Progenitor cell of endocrine pancreas (in vitro differentiated cells): ENCODE data around the gene FAM151B. TPM values are rescaled to one million over a fixed set of nuclear protein-coding genes. Genes with fewer than 3 reads are reported as not detected.
"Not testable (repeated sequence)": the region's sequence is repeated elsewhere in the genome, so short reads cannot be mapped to it uniquely, and the experiment has no call there.

Source experiments
- DNase-seq: peaks from one replicate; pipeline ENCODE4 v3.0.0; 2021; ENCODE audit warnings: low spot score; ENCODE audit not compliant: unreplicated experiment
- H3K27ac Mint-ChIP-seq: 2 replicates; pipeline ENCODE4 v1.8.0; 2021; ENCODE audit warnings: mild to moderate bottlenecking, moderate library complexity, mixed read lengths
- H3K27me3 Mint-ChIP-seq: 2 replicates; pipeline ENCODE4 v1.8.0; 2021; ENCODE audit warnings: mixed read lengths
- H3K36me3 Mint-ChIP-seq: 2 replicates; pipeline ENCODE4 v1.8.0; 2022; ENCODE audit warnings: mixed read lengths; ENCODE audit not compliant: insufficient read depth
- H3K4me1 Mint-ChIP-seq: 2 replicates; pipeline ENCODE4 v1.8.0; 2021; ENCODE audit warnings: low read depth, mixed read lengths
- H3K4me3 Mint-ChIP-seq: 2 replicates; pipeline ENCODE4 v1.8.0; 2021; ENCODE audit warnings: low read depth, mild to moderate bottlenecking, moderate library complexity, mixed read lengths
- H3K9me3 Mint-ChIP-seq: 2 replicates; pipeline ENCODE4 v1.8.0; 2021; ENCODE audit warnings: low read depth, mixed read lengths
- total RNA-seq: library from RNA; stranded (reverse); gene quantifications from 2 replicates; pipeline ENCODE4 v1.2.1, GENCODE V29; 2021
- TF ChIP-seq, protein P1 (sequence below): fragments of 200-600 bp; sonication (generic); IDR thresholded peaks from one replicate; pipeline ENCODE4 v1.5.0; 2021; ENCODE audit warnings: antibody characterized with exemption, mild to moderate bottlenecking; ENCODE audit not compliant: unreplicated experiment

Gene FAM151B
- total RNA-seq, 1 donor from 2014 or later, result 2.7 TPM

DNA sequence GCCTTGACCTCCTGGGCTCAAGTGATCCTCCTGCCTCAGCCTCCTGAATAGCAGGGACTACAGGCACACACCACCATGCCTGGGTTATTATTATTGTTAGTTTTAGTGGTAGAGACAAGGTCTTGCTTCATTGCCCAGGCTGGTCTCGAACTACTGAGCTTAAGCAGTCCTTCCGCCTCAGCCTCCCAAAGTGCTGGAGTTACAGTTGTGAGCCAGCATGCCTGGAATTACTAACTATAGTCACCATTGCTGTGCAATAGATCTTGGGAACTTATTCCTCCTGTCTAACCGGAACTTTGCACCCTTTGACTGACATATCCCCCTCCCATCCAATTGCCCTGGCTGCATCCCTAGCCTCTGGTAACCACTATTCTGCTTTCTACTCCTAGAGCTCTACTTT, 3.4 kb downstream of the FAM151B start:
- no peak overlapping the region for H3K4me3 Mint-ChIP-seq
- no peaks in the 10 kb centered on the region for H3K27me3 Mint-ChIP-seq
- TF ChIP-seq, protein P1, sequence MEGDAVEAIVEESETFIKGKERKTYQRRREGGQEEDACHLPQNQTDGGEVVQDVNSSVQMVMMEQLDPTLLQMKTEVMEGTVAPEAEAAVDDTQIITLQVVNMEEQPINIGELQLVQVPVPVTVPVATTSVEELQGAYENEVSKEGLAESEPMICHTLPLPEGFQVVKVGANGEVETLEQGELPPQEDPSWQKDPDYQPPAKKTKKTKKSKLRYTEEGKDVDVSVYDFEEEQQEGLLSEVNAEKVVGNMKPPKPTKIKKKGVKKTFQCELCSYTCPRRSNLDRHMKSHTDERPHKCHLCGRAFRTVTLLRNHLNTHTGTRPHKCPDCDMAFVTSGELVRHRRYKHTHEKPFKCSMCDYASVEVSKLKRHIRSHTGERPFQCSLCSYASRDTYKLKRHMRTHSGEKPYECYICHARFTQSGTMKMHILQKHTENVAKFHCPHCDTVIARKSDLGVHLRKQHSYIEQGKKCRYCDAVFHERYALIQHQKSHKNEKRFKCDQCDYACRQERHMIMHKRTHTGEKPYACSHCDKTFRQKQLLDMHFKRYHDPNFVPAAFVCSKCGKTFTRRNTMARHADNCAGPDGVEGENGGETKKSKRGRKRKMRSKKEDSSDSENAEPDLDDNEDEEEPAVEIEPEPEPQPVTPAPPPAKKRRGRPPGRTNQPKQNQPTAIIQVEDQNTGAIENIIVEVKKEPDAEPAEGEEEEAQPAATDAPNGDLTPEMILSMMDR, result no peak
- peak overlapping the region; percentile 59 for H3K27ac Mint-ChIP-seq
- H3K36me3 Mint-ChIP-seq, result no peaks in the 10 kb centered on the region
- peaks cover 6% of the 10 kb centered on the region for H3K9me3 Mint-ChIP-seq
- H3K4me1 Mint-ChIP-seq, result peaks cover 23% of the 10 kb centered on the region
- no peak for DNase-seq

GRCh38 chr5:80492741-80493140, 4.8 kb downstream of the FAM151B start:
- peaks cover 6% of the 10 kb centered on the region for H3K9me3 Mint-ChIP-seq
- TF ChIP-seq, protein P1, result no peak
- no peak overlapping the region for H3K27ac Mint-ChIP-seq
- DNase-seq, result no peak
- no peak overlapping the region for H3K4me3 Mint-ChIP-seq
- H3K27me3 Mint-ChIP-seq, result no peaks in the 10 kb centered on the region
- H3K4me1 Mint-ChIP-seq, result peaks cover 11% of the 10 kb centered on the region
- no peaks in the 10 kb centered on the region for H3K36me3 Mint-ChIP-seq

DNA sequence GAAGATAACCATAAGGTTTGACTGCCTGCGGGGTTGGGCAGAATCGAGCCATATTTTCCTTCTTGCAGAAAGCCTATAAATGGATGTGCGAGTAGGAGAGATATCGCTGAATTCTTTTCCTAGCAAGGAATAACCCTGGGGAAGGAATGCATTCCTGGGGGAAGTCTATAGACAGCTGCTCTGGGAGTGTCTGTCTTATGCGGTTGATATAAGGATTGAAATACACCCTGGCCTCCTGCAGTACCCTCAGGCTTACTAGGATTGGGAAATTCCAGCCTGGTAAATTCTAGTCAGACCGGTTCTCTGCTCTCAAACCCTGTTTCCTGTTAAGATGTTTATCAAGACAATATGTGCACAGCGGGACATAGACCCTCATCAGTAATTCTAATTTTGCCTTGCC, 5.5 kb downstream of the FAM151B start:
- H3K36me3 Mint-ChIP-seq, H3K4me3 Mint-ChIP-seq, H3K9me3 Mint-ChIP-seq, H3K27ac Mint-ChIP-seq, DNase-seq, H3K4me1 Mint-ChIP-seq, H3K27me3 Mint-ChIP-seq: not testable (repeated sequence)

DNA sequence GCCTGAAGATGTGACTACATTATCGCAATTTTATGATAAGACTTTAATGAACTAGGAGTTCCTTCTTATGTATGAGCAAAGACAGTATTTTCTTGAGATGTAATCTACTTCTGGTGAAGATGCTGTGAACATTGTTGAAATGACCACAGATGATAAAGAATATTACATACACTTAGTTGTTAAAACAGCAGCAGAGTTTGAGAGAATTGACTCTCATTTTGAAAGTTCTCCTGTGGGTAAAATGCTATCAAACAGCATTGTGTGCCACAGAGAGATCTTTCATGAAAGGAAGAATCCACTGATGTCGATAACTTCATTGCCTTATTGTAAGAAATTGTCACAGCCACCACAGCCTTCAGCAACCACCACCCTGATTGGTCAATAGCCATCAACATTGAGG, 8.0 kb downstream of the FAM151B start:
- TF ChIP-seq, protein P1, result no peak
- Mint-ChIP-seq H3K27ac (no peak overlapping the region), H3K4me3 (no peak overlapping the region), H3K36me3 (no peaks in the 10 kb centered on the region), H3K9me3 (peaks cover 6% of the 10 kb centered on the region), H3K27me3 (no peaks in the 10 kb centered on the region), H3K4me1 (no peaks in the 10 kb centered on the region)
- no peak for DNase-seq

DNA sequence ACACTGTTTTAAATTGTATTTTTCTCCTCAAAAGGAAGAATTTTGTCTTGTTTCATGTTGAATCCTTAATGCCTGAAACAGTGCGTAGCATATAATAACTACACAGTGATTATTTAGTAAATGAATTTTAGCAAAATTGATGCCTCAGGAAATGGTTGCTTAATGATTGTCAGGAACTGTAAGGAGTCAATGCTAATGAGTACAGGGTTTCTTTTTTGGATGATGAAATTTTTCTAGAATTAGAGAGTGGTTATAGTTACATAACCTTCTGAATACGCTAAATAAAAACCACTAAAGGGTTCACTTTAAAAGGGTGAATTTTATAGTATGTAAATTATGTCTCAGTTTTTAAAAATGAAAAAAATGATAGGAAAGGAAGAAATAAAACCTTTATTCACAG, 14.9 kb downstream of the FAM151B start:
- no peaks in the 10 kb centered on the region for H3K36me3 Mint-ChIP-seq

DNA sequence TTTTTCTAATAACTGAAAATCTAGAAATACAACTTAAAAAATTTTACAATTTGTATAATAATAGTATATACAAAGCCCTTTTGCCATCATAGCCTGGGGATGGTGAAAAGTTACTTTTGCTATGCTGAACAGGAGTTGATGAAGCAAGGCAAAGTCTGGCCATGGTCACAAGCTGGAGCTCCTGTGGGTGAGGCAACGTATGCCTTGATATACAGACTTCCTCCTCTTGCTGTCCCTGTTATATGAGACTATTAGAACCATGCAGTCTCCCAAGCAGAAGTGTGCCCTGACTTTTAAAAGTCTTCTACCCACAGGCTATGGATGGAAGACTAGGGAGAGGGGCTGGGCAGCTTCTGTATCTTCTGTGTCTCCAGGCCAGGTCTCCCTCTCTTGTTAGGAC, 15.7 kb downstream of the FAM151B start:
- Mint-ChIP-seq H3K36me3 (no peaks in the 10 kb centered on the region), H3K27ac (no peak overlapping the region), H3K27me3 (no peaks in the 10 kb centered on the region), H3K9me3 (no peaks in the 10 kb centered on the region), H3K4me3 (no peak overlapping the region), H3K4me1 (peaks cover 2% of the 10 kb centered on the region)
- TF ChIP-seq, protein P1, result no peak
- no peak for DNase-seq

More for the DNA sequence above, 14.9 kb downstream of the FAM151B start:
- H3K4me3 Mint-ChIP-seq, result no peak overlapping the region
- TF ChIP-seq, protein P1, result no peak
- H3K27ac Mint-ChIP-seq, result no peak overlapping the region
- DNase-seq, result no peak
- no peaks in the 10 kb centered on the region for H3K27me3 Mint-ChIP-seq
- H3K9me3 Mint-ChIP-seq, result no peaks in the 10 kb centered on the region
- H3K4me1 Mint-ChIP-seq, result peaks cover 2% of the 10 kb centered on the region
